DMS79 treated with DMSO at 0.1 percent for 48 hours (cell line): ENCODE measurements around the gene PHACTR1.

Source experiments
- DNase-seq: peaks from one replicate; lab custom pipeline; 2025; lab: John Stamatoyannopoulos, UW

PHACTR1 gene

GRCh38 chr6:13267142-13267651 is 550.6 kb downstream of the PHACTR1 start:
- no peak for DNase-seq

GRCh38 chr6:13268913-13269518 is 552.4 kb downstream of the PHACTR1 start:
- no peak for DNase-seq

- no peak for DNase-seq
Measured at GRCh38 chr6:13272131-13273046, 555.8 kb downstream of the PHACTR1 start.

- DNase-seq = no peak
Measured at GRCh38 chr6:13273202-13273930, 556.8 kb downstream of the PHACTR1 start.

GRCh38 chr6:13273931-13274706 is 557.6 kb downstream of the PHACTR1 start:
- DNase-seq = no peak

GRCh38 chr6:13274707-13275434 is 558.3 kb downstream of the PHACTR1 start:
- no peak for DNase-seq

- DNase-seq = no peak
Measured at GRCh38 chr6:13275435-13275989, 558.9 kb downstream of the PHACTR1 start.

- DNase-seq = no peak
Measured at GRCh38 chr6:13277231-13277630, 560.7 kb downstream of the PHACTR1 start.

- DNase-seq = no peak
Measured at GRCh38 chr6:13278164-13278563, 561.6 kb downstream of the PHACTR1 start.

GRCh38 chr6:13278991-13279390 is 562.4 kb downstream of the PHACTR1 start:
- DNase-seq = no peak

- DNase-seq = no peak
Measured at GRCh38 chr6:13280254-13280653, 563.7 kb downstream of the PHACTR1 start.

GRCh38 chr6:13281686-13282085 is 565.1 kb downstream of the PHACTR1 start:
- no peak for DNase-seq

- DNase-seq = no peak
Measured at GRCh38 chr6:13282393-13283069, 566.0 kb downstream of the PHACTR1 start.

- DNase-seq = no peak
Measured at GRCh38 chr6:13283331-13283730, 566.8 kb downstream of the PHACTR1 start.

GRCh38 chr6:13284646-13285045 is 568.1 kb downstream of the PHACTR1 start:
- DNase-seq = no peak

- DNase-seq = no peak
Measured at GRCh38 chr6:13285705-13286104, 569.1 kb downstream of the PHACTR1 start.

GRCh38 chr6:13286181-13286580 is 569.6 kb downstream of the PHACTR1 start:
- DNase-seq = no peak

- DNase-seq = no peak
Measured at GRCh38 chr6:13287104-13287503, 570.5 kb downstream of the PHACTR1 start.

GRCh38 chr6:13288481-13288880 is 571.9 kb downstream of the PHACTR1 start:
- DNase-seq = no peak

GRCh38 chr6:13288969-13289391 is 572.4 kb downstream of the PHACTR1 start:
- DNase-seq = no peak
